ENCODE data around the gene BICRA. TPM values are rescaled to one million over a fixed set of nuclear protein-coding genes. Genes with fewer than 3 reads are reported as not detected.
A peak's percentile ranks its signal among the peaks of the same experiment; 100 is the strongest.

Gene BICRA
- total and polyA plus RNA-seq, 8 donors = 13.8 to 18.8 (median 15.5) TPM

DNA sequence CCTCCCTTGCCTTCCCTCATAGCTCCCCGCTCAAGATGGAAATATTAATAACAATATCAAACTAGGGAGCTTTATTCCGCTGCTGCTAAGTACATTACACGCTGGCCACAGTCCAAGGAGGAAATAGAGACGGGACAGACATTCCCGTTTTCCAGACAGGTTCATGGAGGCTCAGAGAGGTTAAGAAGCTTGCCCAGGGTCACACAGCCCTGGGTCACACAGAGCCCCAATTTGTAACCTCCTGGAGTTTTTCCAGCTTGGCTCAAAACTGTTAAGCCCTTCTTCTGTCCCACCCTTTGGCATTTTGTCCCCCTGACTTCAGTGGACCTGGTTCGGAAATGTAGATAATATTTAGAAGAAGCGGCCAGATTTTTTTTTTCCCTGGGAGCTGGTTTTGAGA lies 2.0 kb downstream of the BICRA start:
- H3K4me3 ChIP-seq = peak overlapping the region in 1 of 2 donors; percentile 96

GRCh38 chr19:47613165-47614020 lies 4.5 kb downstream of the BICRA start:
- Histone ChIP-seq H3K4me1 (peaks cover 7 to 61% of the 10 kb centered on the region in 2 donors), H3K27ac (peak overlapping the region in 1 of 2 donors; percentile 23), H3K4me3 (no peak overlapping the region), H3K36me3 (peaks cover 0 to 12% of the 10 kb centered on the region in 2 donors), H3K27me3 (no peaks in the 10 kb centered on the region), H3K9me3 (no peaks in the 10 kb centered on the region)
- ATAC-seq (no peak), DNase-seq (peak in 1 of 4 donors; percentile 61)
- TF ChIP-seq, protein P1, sequence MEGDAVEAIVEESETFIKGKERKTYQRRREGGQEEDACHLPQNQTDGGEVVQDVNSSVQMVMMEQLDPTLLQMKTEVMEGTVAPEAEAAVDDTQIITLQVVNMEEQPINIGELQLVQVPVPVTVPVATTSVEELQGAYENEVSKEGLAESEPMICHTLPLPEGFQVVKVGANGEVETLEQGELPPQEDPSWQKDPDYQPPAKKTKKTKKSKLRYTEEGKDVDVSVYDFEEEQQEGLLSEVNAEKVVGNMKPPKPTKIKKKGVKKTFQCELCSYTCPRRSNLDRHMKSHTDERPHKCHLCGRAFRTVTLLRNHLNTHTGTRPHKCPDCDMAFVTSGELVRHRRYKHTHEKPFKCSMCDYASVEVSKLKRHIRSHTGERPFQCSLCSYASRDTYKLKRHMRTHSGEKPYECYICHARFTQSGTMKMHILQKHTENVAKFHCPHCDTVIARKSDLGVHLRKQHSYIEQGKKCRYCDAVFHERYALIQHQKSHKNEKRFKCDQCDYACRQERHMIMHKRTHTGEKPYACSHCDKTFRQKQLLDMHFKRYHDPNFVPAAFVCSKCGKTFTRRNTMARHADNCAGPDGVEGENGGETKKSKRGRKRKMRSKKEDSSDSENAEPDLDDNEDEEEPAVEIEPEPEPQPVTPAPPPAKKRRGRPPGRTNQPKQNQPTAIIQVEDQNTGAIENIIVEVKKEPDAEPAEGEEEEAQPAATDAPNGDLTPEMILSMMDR (IDR thresholded peaks at IDR 0.05) = no peak
- intact Hi-C loops (cut with DNase I) = no loop called here

More for the DNA sequence above, 2.0 kb downstream of the BICRA start:
- no peak for ATAC-seq
- Histone ChIP-seq H3K9me3 (no peaks in the 10 kb centered on the region), H3K36me3 (peaks cover 0 to 12% of the 10 kb centered on the region in 2 donors), H3K27me3 (no peaks in the 10 kb centered on the region), H3K27ac (peak overlapping the region; percentile 81 to 95), H3K4me1 (peaks cover 7 to 58% of the 10 kb centered on the region in 2 donors)
- TF ChIP-seq, protein P1 (IDR thresholded peaks at IDR 0.05) = no peak
- intact Hi-C loops (cut with DNase I) = no loop called here
- DNase-seq = no peak

DNA sequence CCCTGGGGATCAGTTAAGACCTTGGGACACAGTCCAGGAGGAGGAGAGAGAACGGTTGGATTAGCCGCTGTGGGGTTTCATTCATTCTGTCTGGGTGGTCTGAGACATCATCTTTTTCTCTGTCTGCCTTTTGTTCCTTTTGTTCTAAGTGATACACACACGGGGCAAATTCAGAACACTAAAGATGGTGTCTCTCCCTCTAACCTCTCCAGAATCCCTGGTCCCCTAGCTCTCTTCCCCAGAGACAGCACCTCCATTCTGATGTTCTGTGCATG lies 5.0 kb downstream of the BICRA start:
- no peak overlapping the region for H3K4me3 ChIP-seq
- TF ChIP-seq, protein P1 (IDR thresholded peaks at IDR 0.05) = no peak
- H3K4me1 ChIP-seq = peaks cover 7 to 65% of the 10 kb centered on the region in 2 donors
- ATAC-seq (no peak), DNase-seq (no peak)
- H3K27ac ChIP-seq = no peak overlapping the region
- peaks cover 0 to 12% of the 10 kb centered on the region in 2 donors for H3K36me3 ChIP-seq
- H3K9me3 ChIP-seq = no peaks in the 10 kb centered on the region
- no peaks in the 10 kb centered on the region for H3K27me3 ChIP-seq
- intact Hi-C loops (cut with DNase I) = no loop called here

DNA sequence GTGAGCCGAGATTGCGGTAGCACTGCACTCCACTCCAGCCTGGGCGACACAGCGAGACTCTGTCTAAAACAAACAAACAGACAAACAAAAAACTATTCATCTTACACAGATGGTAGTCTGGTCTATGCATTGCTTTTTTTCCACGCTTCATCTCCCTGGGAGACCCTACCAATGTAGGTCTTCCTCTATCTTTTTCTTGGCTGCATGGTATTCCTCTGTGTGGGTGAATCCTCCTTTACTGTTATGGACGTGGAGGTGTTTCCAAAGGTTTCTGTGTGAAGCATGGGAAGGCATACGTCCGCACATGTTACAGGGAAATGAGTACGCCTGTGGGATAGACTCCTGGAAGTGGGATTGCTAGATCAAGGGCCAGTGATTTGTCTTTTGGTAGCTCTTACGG lies 5.6 kb downstream of the BICRA start:
- peaks cover 0 to 12% of the 10 kb centered on the region in 2 donors for H3K36me3 ChIP-seq
- H3K9me3 ChIP-seq = no peaks in the 10 kb centered on the region
- DNase-seq (no peak), ATAC-seq (no peak)
- H3K27me3 ChIP-seq = no peaks in the 10 kb centered on the region
- no peak overlapping the region for H3K27ac ChIP-seq
- intact Hi-C loops (cut with DNase I) = no loop called here
- no peak overlapping the region for H3K4me3 ChIP-seq
- TF ChIP-seq, protein P1 (IDR thresholded peaks at IDR 0.05) = no peak
- peaks cover 7 to 67% of the 10 kb centered on the region in 2 donors for H3K4me1 ChIP-seq

GRCh38 chr19:47615230-47615629 lies 6.3 kb downstream of the BICRA start:
- H3K9me3 ChIP-seq = no peaks in the 10 kb centered on the region
- intact Hi-C loops (cut with DNase I) = no loop called here
- TF ChIP-seq, protein P1 (IDR thresholded peaks at IDR 0.05) = no peak
- no peak for DNase-seq
- no peak overlapping the region for H3K27ac ChIP-seq
- H3K4me3 ChIP-seq = no peak overlapping the region
- peaks cover 0 to 12% of the 10 kb centered on the region in 2 donors for H3K36me3 ChIP-seq
- no peaks in the 10 kb centered on the region for H3K27me3 ChIP-seq
- H3K4me1 ChIP-seq = peaks cover 7 to 63% of the 10 kb centered on the region in 2 donors
- no peak for ATAC-seq

Measured in left lung (tissue), 10 donors.